ENCODE results near the gene KCNJ4. TPM values are rescaled to one million over a fixed set of nuclear protein-coding genes. Genes with fewer than 3 reads are reported as not detected.

The KCNJ4 gene
- total RNA-seq, 4 donors from 2014 or later: not detected

DNA sequence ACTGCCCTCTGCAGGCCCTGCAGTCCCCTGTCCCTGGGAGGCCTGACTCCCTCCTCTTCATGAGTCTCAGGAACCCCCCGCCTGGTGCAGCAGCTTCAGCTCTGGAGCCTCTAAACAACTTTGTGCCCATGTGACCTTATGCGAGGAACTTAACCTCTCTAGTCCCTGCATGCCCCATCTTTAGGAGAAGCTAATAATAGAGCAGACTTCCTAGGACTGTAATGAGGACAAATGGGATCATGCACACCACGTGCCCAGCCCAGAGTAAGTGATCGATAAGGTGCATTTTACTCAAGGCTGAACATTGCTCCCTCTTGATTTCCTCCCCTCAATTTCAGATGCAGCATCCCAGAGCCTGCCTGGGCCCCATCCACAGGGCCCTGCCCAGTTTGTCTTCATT, 19.0 kb downstream of the KCNJ4 start:
- no peaks in the 10 kb centered on the region for H3K9me3 ChIP-seq
- TF ChIP-seq EP300 (IDR thresholded peaks at IDR 0.05): no peak
- TF ChIP-seq POLR2AphosphoS5 (IDR thresholded peaks at IDR 0.05): no peak
- no peak for TF ChIP-seq POLR2A (IDR thresholded peaks at IDR 0.05)
- TF ChIP-seq, protein P1, sequence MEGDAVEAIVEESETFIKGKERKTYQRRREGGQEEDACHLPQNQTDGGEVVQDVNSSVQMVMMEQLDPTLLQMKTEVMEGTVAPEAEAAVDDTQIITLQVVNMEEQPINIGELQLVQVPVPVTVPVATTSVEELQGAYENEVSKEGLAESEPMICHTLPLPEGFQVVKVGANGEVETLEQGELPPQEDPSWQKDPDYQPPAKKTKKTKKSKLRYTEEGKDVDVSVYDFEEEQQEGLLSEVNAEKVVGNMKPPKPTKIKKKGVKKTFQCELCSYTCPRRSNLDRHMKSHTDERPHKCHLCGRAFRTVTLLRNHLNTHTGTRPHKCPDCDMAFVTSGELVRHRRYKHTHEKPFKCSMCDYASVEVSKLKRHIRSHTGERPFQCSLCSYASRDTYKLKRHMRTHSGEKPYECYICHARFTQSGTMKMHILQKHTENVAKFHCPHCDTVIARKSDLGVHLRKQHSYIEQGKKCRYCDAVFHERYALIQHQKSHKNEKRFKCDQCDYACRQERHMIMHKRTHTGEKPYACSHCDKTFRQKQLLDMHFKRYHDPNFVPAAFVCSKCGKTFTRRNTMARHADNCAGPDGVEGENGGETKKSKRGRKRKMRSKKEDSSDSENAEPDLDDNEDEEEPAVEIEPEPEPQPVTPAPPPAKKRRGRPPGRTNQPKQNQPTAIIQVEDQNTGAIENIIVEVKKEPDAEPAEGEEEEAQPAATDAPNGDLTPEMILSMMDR (IDR thresholded peaks at IDR 0.05): no peak
- H3K36me3 ChIP-seq: no peaks in the 10 kb centered on the region
- H3K4me1 ChIP-seq: no peaks in the 10 kb centered on the region
- peaks cover 36% of the 10 kb centered on the region for H3K27me3 ChIP-seq
- no peak for ATAC-seq
- H3K27ac ChIP-seq: no peak overlapping the region
- no peak overlapping the region for H3K4me3 ChIP-seq
- 20 to 47% methylated on average over 1 to 2 of the region's 4 CpGs for WGBS, 2 donors (ENCODE audit: low coverage in 1 of 2)

DNA sequence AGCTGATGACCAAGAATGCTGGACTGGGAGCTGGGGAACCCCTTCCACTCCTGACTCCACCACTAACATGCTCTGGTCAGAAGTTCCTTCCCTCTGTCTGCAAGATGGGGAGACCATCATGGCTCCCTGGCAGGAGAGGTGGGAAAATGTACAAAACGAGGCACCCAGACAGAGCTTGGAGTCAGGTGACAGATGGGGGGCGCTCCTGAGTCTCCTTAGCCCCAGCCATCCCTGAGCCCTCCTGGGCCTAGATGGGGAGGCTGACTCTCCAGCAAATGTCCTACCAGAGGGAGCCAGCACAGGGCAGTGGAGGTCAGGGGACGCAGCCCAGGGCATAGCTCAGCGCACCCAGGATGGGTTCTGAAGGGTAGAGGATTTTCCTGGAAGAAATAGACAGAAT, 20.0 kb downstream of the KCNJ4 start:
- Histone ChIP-seq H3K4me3 (no peak overlapping the region), H3K36me3 (no peaks in the 10 kb centered on the region), H3K27ac (no peak overlapping the region), H3K9me3 (no peaks in the 10 kb centered on the region), H3K4me1 (peaks cover 0 to under 1% (median 0%) of the 10 kb centered on the region in 3 donors), H3K27me3 (peaks cover 36% of the 10 kb centered on the region)
- 82% methylated on average over 3 of the region's 4 CpGs; no CpG with 5 or more reads in 1 of the 2 donors for WGBS, 2 donors (ENCODE audit: low coverage in 1 of 2)
- no peak for ATAC-seq
- no peak for TF ChIP-seq POLR2A (IDR thresholded peaks at IDR 0.05)
- TF ChIP-seq, protein P1 (IDR thresholded peaks at IDR 0.05): no peak
- TF ChIP-seq POLR2AphosphoS5 (IDR thresholded peaks at IDR 0.05): no peak
- TF ChIP-seq EP300 (IDR thresholded peaks at IDR 0.05): no peak

DNA sequence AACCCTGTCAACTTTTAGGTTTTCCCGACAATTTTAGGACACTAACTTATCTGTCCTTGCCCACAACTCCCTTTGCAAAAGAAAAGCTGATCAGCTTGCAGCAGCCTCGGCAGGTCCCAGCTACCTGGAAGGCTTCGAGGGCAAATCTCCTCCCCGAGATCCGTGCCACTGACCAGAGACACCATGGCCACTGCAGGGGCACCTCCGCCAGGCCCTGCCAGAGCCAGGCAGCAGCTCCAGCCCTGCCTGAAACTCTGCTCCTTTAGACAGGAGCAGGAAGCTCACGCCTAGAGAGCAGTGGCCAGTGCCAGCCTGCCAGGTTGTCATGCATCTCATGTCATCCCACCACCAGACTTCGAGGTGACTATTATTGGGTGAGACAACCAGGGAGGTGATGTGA, 21.1 kb downstream of the KCNJ4 start:
- Histone ChIP-seq H3K27me3 (peaks cover 30% of the 10 kb centered on the region), H3K27ac (no peak overlapping the region), H3K36me3 (no peaks in the 10 kb centered on the region), H3K9me3 (no peaks in the 10 kb centered on the region), H3K4me1 (peaks cover 0 to 8% (median 0%) of the 10 kb centered on the region in 3 donors), H3K4me3 (no peak overlapping the region)
- ATAC-seq: no peak
- 70 to 80% methylated on average over 1 to 2 of the region's 8 CpGs for WGBS, 2 donors (ENCODE audit: low coverage in 1 of 2)
- no peak for TF ChIP-seq POLR2AphosphoS5 (IDR thresholded peaks at IDR 0.05)
- TF ChIP-seq EP300 (IDR thresholded peaks at IDR 0.05): no peak
- TF ChIP-seq, protein P1 (IDR thresholded peaks at IDR 0.05): no peak
- TF ChIP-seq POLR2A (IDR thresholded peaks at IDR 0.05): no peak

DNA sequence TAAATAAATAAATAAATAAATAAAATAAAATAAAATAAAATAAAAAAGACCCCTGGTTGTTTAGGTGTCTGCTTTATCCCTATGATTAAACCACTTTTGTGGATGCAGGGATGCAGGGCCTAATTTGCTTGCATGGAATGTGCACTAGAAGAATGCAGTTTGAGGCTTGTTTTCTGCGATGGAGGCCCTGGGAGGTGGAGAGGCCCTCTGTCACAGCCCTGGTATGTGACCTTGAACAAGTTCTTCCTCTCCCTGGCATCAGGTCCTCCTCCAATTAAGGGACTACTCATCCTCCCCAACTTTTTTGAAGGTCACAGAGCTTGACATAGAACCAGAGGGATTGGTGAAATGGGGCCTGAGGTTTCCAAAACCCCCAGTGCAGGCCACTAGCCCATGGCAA, 22.7 kb downstream of the KCNJ4 start:
- 100% methylated on average over 1 of the region's 1 CpG; no CpG with 5 or more reads in 1 of the 2 donors for WGBS, 2 donors (ENCODE audit: low coverage in 1 of 2)
- no peaks in the 10 kb centered on the region for H3K36me3 ChIP-seq
- TF ChIP-seq POLR2A (IDR thresholded peaks at IDR 0.05) (no peak), POLR2AphosphoS5 (IDR thresholded peaks at IDR 0.05) (no peak), EP300 (IDR thresholded peaks at IDR 0.05) (no peak)
- TF ChIP-seq, protein P1 (IDR thresholded peaks at IDR 0.05): no peak
- no peak overlapping the region for H3K27ac ChIP-seq
- H3K4me1 ChIP-seq: peaks cover 0 to 8% (median 0%) of the 10 kb centered on the region in 3 donors
- no peaks in the 10 kb centered on the region for H3K9me3 ChIP-seq
- ATAC-seq: no peak
- H3K27me3 ChIP-seq: peaks cover 22% of the 10 kb centered on the region
- H3K4me3 ChIP-seq: no peak overlapping the region

DNA sequence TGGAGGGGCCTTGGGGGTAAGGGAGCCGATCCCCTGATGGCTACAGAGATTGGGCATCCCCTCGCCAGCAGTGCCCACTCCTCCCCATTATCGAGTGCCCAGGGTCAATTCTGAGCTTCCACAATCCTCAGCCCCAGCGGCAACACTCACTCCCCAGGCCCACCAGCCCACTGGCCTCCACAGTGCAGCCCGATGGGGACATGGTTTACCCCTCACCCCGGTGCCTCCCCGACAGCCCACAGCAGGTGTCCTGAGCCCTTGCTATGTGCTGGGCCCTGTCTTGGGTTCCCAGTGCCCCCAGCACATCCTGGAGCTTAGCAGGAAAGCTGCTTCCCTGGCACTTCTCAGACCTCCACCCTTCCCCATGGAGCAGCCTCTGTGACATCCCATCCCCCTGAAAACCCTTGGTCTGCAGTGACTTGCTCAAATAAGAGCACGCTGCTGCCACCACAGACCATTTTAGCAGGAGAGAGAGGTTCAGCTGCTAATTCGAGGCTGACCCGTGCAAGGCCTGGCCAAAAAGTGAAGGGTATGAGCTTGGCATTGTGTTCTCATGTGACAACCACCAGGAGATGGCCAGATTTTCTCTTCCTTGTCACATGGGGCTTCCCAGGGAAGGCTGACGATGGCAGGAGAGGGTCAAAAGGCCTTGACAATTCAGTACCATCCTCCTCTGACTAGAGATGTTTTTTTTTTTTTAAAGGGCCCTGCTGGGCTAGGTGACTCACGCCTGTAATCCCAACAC, 23.6 kb downstream of the KCNJ4 start:
- ATAC-seq: no peak
- TF ChIP-seq, protein P1 (IDR thresholded peaks at IDR 0.05): no peak
- H3K27ac ChIP-seq: no peak overlapping the region
- 88% methylated on average over 4 of the region's 12 CpGs; no CpG with 5 or more reads in 1 of the 2 donors for WGBS, 2 donors (ENCODE audit: low coverage in 1 of 2)
- peaks cover 18% of the 10 kb centered on the region for H3K27me3 ChIP-seq
- no peak overlapping the region for H3K4me3 ChIP-seq
- no peaks in the 10 kb centered on the region for H3K36me3 ChIP-seq
- peaks cover 0 to 8% (median 0%) of the 10 kb centered on the region in 3 donors for H3K4me1 ChIP-seq
- H3K9me3 ChIP-seq: no peaks in the 10 kb centered on the region
